IPS-NIHi11 (cell line): ENCODE data around the gene SLC34A1.
A peak's percentile ranks its signal among the peaks of the same experiment; 100 is the strongest.
"Not testable (repeated sequence)": the region's sequence is repeated elsewhere in the genome, so short reads cannot be mapped to it uniquely, and the experiment has no call there.

Experiments
- DNase-seq: peaks from one replicate; pipeline ENCODE4 v3.0.0; 2012; ENCODE audit warnings: mixed read lengths, low spot score

SLC34A1 gene

GRCh38 chr5:177384134-177384533 is at the start of gene SLC34A1:
Gene SLC34A1 (plus strand): TSS chr5:177384434. CDS start chr5:177385742, 1,308 bp downstream.
- no peak for DNase-seq

- no peak for DNase-seq
These were observed 49.2 kb upstream of the SLC34A1 start for GRCh38 chr5:177334781-177335700.

- no peak for DNase-seq
These were observed 48.6 kb upstream of the SLC34A1 start for GRCh38 chr5:177335701-177336065.

GRCh38 chr5:177336112-177336511 is 48.1 kb upstream of the SLC34A1 start:
- DNase-seq, result no peak

GRCh38 chr5:177336603-177337494 is 47.4 kb upstream of the SLC34A1 start:
- no peak for DNase-seq

- no peak for DNase-seq
These were observed 45.8 kb upstream of the SLC34A1 start for GRCh38 chr5:177338251-177339106.

- DNase-seq, result no peak
These were observed 45.1 kb upstream of the SLC34A1 start for GRCh38 chr5:177339107-177339638.

- DNase-seq, result not testable (repeated sequence)
These were observed 41.2 kb upstream of the SLC34A1 start for GRCh38 chr5:177343000-177343399.

GRCh38 chr5:177343777-177344176 is 40.5 kb upstream of the SLC34A1 start:
- no peak for DNase-seq

- no peak for DNase-seq
These were observed 39.3 kb upstream of the SLC34A1 start for GRCh38 chr5:177344891-177345290.

GRCh38 chr5:177346820-177347219 is 37.4 kb upstream of the SLC34A1 start:
- no peak for DNase-seq

GRCh38 chr5:177347699-177348098 is 36.5 kb upstream of the SLC34A1 start:
- no peak for DNase-seq

GRCh38 chr5:177349362-177349647 is 34.9 kb upstream of the SLC34A1 start:
- DNase-seq, result no peak

- DNase-seq, result no peak
These were observed 34.5 kb upstream of the SLC34A1 start for GRCh38 chr5:177349762-177350161.

GRCh38 chr5:177350776-177351391 is 33.4 kb upstream of the SLC34A1 start:
- DNase-seq, result no peak

GRCh38 chr5:177351392-177352329 is 32.6 kb upstream of the SLC34A1 start, which contains the start of gene LMAN2:
Gene LMAN2 (minus strand): TSS chr5:177351668. CDS start chr5:177351647, 21 bp downstream.
- peak; percentile 96 for DNase-seq

GRCh38 chr5:177353093-177353492 is 31.1 kb upstream of the SLC34A1 start:
- DNase-seq, result no peak

- DNase-seq, result no peak
These were observed 30.0 kb upstream of the SLC34A1 start for GRCh38 chr5:177354256-177354655.

- no peak for DNase-seq
These were observed 29.5 kb upstream of the SLC34A1 start for GRCh38 chr5:177354711-177355110.
